DOHH2 (cell line): Measurements from ENCODE around the gene NAV2.

Source experiments
- H3F3A ChIP-seq: fragments of 200-600 bp; sonication (generic), shearing (Covaris generic); 2 replicates; pipeline ENCODE4 v1.6.0; 2016; ENCODE audit warnings: antibody characterized with exemption, mild to moderate bottlenecking; ENCODE audit not compliant: control insufficient read depth, insufficient read depth
- H3K27ac ChIP-seq: fragments of 200-600 bp; sonication (generic); 2 replicates; pipeline ENCODE4 v1.5.1; 2014; ENCODE audit warnings: low read depth, mild to moderate bottlenecking, low read length, moderate library complexity
- H3K27me3 ChIP-seq: fragments of 200-600 bp; sonication (generic); 2 replicates; pipeline ENCODE4 v1.6.1; 2014; ENCODE audit warnings: mild to moderate bottlenecking, low read length, mixed read lengths; ENCODE audit not compliant: control insufficient read depth
- H3K36me3 ChIP-seq: fragments of 200-600 bp; sonication (generic); 2 replicates; pipeline ENCODE4 v1.6.1; 2014; ENCODE audit warnings: mild to moderate bottlenecking, low read length, moderate library complexity, mixed read lengths; ENCODE audit not compliant: control insufficient read depth
- H3K4me1 ChIP-seq: fragments of 200-600 bp; sonication (generic); 2 replicates; pipeline ENCODE4 v1.6.1; 2014; ENCODE audit warnings: mild to moderate bottlenecking, low read length, mixed read lengths; ENCODE audit not compliant: control insufficient read depth
- H3K4me2 ChIP-seq: fragments of 200-600 bp; sonication (generic); 2 replicates; pipeline ENCODE4 v1.6.0; 2014; ENCODE audit warnings: mild to moderate bottlenecking, low read length, moderate library complexity
- H3K4me3 ChIP-seq: fragments of 200-600 bp; sonication (generic); 2 replicates; pipeline ENCODE4 v1.5.1; 2014; ENCODE audit warnings: mild to moderate bottlenecking, low read length, mixed read lengths
- H3K79me2 ChIP-seq: fragments of 200-600 bp; sonication (generic); 2 replicates; pipeline ENCODE4 v1.6.1; 2014; ENCODE audit warnings: mild to moderate bottlenecking, low read length, mixed read lengths; ENCODE audit not compliant: control insufficient read depth
- H3K9me2 ChIP-seq: fragments of 200-600 bp; sonication (generic); replicated peaks from 2 replicates; pipeline ENCODE4 v1.6.1; 2014; ENCODE audit warnings: mild to moderate bottlenecking, low read length, mixed read lengths; ENCODE audit not compliant: control insufficient read depth
- H3K9me3 ChIP-seq: fragments of 200-600 bp; sonication (generic); 2 replicates; pipeline ENCODE4 v1.6.1; 2014; ENCODE audit warnings: antibody characterized with exemption, low read length, mixed read lengths; ENCODE audit not compliant: control insufficient read depth, insufficient read depth
- H4K20me1 ChIP-seq: fragments of 200-600 bp; sonication (generic); 2 replicates; pipeline ENCODE4 v1.6.0; 2014; ENCODE audit warnings: low read depth, mild to moderate bottlenecking, antibody characterized with exemption, low read length, moderate library complexity; ENCODE audit not compliant: control insufficient read depth, insufficient read depth
- EZH2phosphoT487 ChIP-seq: fragments of 200-600 bp; sonication (generic); IDR thresholded peaks from 2 replicates; pipeline ENCODE4 v1.6.1; 2017; ENCODE audit warnings: borderline replicate concordance, mild to moderate bottlenecking, antibody characterized with exemption, low read length, moderate library complexity, mixed read lengths
- TF ChIP-seq, protein P1 (sequence below): fragments of 200-600 bp; sonication (generic); IDR thresholded peaks from one replicate; pipeline ENCODE4 v1.5.1; 2014; ENCODE audit warnings: antibody characterized with exemption, mild to moderate bottlenecking, low read depth, low read length; ENCODE audit not compliant: poor library complexity, severe bottlenecking

NAV2 gene

DNA sequence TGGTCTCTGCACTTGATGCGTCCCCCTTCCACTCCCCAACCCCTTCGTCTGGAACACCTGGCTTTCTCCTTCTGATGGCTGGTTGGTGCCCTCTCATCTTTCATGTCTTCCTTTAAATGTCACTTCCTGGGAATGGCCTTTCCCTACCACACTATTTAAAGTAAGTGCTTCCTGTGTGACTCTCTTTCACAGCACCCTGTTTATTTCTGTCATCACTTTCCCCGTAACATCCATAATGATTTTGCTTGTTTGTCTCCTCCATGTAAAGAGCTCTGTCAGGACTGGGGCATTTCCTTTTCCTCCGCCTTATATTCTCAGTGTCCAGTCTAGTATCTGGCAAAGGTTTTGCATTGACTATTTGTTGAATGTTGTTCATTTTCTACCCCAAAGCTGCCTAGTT, 304.7 kb downstream of the NAV2 start:
- Histone ChIP-seq H3K36me3 (no peaks in the 10 kb centered on the region), H3K4me2 (no peak overlapping the region), H3K9me3 (no peaks in the 10 kb centered on the region), H3K4me1 (no peaks in the 10 kb centered on the region), H3K9me2 (no peaks in the 10 kb centered on the region), H3K27me3 (no peaks in the 10 kb centered on the region), H3K79me2 (no peaks in the 10 kb centered on the region), H3F3A (no peaks in the 10 kb centered on the region), H4K20me1 (no peaks in the 10 kb centered on the region), H3K4me3 (no peak overlapping the region), H3K27ac (no peak overlapping the region)
- no peak for TF ChIP-seq EZH2phosphoT487
- TF ChIP-seq, protein P1, sequence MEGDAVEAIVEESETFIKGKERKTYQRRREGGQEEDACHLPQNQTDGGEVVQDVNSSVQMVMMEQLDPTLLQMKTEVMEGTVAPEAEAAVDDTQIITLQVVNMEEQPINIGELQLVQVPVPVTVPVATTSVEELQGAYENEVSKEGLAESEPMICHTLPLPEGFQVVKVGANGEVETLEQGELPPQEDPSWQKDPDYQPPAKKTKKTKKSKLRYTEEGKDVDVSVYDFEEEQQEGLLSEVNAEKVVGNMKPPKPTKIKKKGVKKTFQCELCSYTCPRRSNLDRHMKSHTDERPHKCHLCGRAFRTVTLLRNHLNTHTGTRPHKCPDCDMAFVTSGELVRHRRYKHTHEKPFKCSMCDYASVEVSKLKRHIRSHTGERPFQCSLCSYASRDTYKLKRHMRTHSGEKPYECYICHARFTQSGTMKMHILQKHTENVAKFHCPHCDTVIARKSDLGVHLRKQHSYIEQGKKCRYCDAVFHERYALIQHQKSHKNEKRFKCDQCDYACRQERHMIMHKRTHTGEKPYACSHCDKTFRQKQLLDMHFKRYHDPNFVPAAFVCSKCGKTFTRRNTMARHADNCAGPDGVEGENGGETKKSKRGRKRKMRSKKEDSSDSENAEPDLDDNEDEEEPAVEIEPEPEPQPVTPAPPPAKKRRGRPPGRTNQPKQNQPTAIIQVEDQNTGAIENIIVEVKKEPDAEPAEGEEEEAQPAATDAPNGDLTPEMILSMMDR: no peak

DNA sequence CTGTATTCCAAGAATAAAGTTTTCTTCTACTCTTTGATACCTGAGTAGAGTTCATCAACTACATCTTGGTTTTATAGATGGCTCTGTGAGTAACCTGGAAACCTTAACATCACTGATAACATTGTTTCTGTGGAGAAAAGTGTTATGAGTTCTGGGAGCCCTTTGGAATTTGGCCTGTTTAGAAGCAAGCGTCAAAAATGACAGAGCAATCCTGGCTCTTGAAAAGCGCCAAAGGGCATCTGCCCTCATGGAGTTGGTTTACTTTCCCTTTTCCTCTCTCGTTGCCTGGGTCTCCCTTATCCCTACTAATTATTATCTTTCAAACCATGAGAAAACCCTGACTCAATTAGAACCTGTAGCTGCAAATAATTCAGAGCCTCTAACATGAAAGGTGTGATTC, 307.6 kb downstream of the NAV2 start:
- H3K4me2 ChIP-seq: no peak overlapping the region
- TF ChIP-seq, protein P1: no peak
- no peak for TF ChIP-seq EZH2phosphoT487
- H3K27me3 ChIP-seq: no peaks in the 10 kb centered on the region
- H3K4me3 ChIP-seq: no peak overlapping the region
- H3K79me2 ChIP-seq: no peaks in the 10 kb centered on the region
- no peaks in the 10 kb centered on the region for H3K4me1 ChIP-seq
- no peaks in the 10 kb centered on the region for H3K9me2 ChIP-seq
- H3K27ac ChIP-seq: no peak overlapping the region
- no peaks in the 10 kb centered on the region for H3F3A ChIP-seq
- H4K20me1 ChIP-seq: no peaks in the 10 kb centered on the region
- no peaks in the 10 kb centered on the region for H3K9me3 ChIP-seq
- no peaks in the 10 kb centered on the region for H3K36me3 ChIP-seq

DNA sequence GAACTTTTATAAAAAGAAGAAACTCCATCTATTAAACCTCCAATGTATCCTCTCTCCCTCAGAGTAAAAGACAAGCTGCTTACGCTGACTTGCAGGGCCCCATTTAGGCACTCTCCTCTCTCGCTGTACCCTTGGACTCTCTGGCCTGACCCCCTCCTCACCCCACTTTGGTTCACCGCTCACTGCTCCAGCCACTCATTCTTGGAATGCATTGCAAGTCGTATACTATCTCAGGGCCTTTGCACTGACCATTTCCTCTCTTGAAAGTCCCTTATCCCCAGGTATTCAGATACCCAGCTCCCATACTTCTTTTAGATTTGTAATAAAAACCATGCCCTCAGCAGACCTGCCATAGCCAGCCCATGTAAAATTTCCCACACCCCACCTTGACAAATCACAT, 308.1 kb downstream of the NAV2 start:
- H3K27me3 ChIP-seq: no peaks in the 10 kb centered on the region
- H4K20me1 ChIP-seq: no peaks in the 10 kb centered on the region
- H3F3A ChIP-seq: no peaks in the 10 kb centered on the region
- H3K79me2 ChIP-seq: no peaks in the 10 kb centered on the region
- TF ChIP-seq, protein P1: no peak
- no peak for TF ChIP-seq EZH2phosphoT487
- no peak overlapping the region for H3K4me2 ChIP-seq
- no peak overlapping the region for H3K4me3 ChIP-seq
- H3K36me3 ChIP-seq: no peaks in the 10 kb centered on the region
- no peaks in the 10 kb centered on the region for H3K9me2 ChIP-seq
- no peak overlapping the region for H3K27ac ChIP-seq
- no peaks in the 10 kb centered on the region for H3K9me3 ChIP-seq
- no peaks in the 10 kb centered on the region for H3K4me1 ChIP-seq

DNA sequence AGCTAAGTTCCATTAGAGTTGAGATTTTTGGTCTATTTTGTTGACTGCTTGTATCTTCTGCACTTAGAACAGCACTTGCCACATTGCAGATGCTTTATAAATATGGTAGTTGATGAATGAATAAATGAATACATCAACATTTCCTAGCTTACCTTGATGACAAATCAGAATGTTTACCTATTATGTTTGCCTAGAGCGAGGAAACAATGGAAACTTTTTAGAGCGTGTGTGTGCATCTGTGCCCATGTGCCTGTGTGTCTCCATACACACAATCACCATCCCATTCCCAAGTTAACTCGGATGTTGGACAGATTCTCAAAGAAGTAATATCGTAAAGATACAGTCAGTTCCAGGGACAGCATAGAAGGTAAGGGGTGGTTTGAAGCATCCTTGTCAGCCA, 308.6 kb downstream of the NAV2 start:
- H3K79me2 ChIP-seq: no peaks in the 10 kb centered on the region
- H3K4me1 ChIP-seq: no peaks in the 10 kb centered on the region
- no peak overlapping the region for H3K4me2 ChIP-seq
- TF ChIP-seq, protein P1: no peak
- TF ChIP-seq EZH2phosphoT487: no peak
- no peaks in the 10 kb centered on the region for H4K20me1 ChIP-seq
- H3F3A ChIP-seq: no peaks in the 10 kb centered on the region
- H3K36me3 ChIP-seq: no peaks in the 10 kb centered on the region
- no peaks in the 10 kb centered on the region for H3K9me2 ChIP-seq
- no peaks in the 10 kb centered on the region for H3K9me3 ChIP-seq
- no peak overlapping the region for H3K4me3 ChIP-seq
- no peak overlapping the region for H3K27ac ChIP-seq
- H3K27me3 ChIP-seq: no peaks in the 10 kb centered on the region
